A673 (cell line): ENCODE data around the gene TLE2.

Experiments
- EZH2 ChIP-seq: fragments of 200-600 bp; sonication (generic); IDR thresholded peaks from 2 replicates; pipeline ENCODE4 v1.6.1; 2017; ENCODE audit warnings: borderline replicate concordance, low read depth, mild to moderate bottlenecking, mixed read lengths, antibody characterized with exemption, low read length; ENCODE audit not compliant: poor library complexity, severe bottlenecking
- TF ChIP-seq, protein P1 (sequence below): fragments of 300-800, 200-600 bp; sonication (generic); conservative IDR thresholded peaks from 2 replicates; pipeline ENCODE4 v1.5.1; 2017; ENCODE audit warnings: low read depth, mild to moderate bottlenecking, antibody characterized with exemption, low read length, moderate library complexity, mixed read lengths

DNA sequence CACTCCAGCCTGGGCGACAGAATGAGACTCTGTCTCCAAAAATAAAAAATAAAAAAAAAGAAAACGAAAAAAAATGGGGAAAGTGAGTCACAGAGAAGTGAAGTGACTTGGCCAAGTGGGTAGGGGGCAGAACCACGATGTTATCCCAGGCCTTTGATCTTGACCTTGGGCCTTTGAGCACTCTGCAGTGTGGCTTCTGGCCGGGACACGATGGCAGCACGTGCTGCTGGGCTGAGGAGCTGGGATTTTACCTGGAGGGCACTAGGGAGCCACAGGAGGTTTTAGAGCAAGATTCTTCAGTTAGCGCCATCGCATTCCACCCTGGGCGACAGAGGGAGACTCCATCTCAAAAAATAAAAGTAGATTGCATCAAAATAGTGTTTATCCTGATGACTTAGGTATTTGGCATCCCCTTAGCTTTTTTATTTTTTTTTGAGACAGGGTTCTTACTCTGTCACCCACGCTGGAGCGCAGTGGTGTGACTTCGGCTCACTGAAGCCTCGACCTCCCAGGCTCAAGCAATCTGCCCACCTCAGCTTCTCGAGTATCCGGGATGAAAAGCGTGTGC is 37.5 kb upstream of the TLE2 start:
- TF ChIP-seq, protein P1, sequence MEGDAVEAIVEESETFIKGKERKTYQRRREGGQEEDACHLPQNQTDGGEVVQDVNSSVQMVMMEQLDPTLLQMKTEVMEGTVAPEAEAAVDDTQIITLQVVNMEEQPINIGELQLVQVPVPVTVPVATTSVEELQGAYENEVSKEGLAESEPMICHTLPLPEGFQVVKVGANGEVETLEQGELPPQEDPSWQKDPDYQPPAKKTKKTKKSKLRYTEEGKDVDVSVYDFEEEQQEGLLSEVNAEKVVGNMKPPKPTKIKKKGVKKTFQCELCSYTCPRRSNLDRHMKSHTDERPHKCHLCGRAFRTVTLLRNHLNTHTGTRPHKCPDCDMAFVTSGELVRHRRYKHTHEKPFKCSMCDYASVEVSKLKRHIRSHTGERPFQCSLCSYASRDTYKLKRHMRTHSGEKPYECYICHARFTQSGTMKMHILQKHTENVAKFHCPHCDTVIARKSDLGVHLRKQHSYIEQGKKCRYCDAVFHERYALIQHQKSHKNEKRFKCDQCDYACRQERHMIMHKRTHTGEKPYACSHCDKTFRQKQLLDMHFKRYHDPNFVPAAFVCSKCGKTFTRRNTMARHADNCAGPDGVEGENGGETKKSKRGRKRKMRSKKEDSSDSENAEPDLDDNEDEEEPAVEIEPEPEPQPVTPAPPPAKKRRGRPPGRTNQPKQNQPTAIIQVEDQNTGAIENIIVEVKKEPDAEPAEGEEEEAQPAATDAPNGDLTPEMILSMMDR, result no peak
- TF ChIP-seq EZH2, result no peak
